Suppressor macrophage treated with lipopolysaccharide for 1 hour (primary cell): ENCODE measurements around the gene DDX39A.
"Not testable (repeated sequence)": the region's sequence is repeated elsewhere in the genome, so short reads cannot be mapped to it uniquely, and the experiment has no call there.

ENCODE experiments used
- DNase-seq, 3 donors: peaks; one replicate each; pipeline ENCODE4 v3.0.0-alpha.2; 2020 to 2022

Gene DDX39A

GRCh38 chr19:14419106-14419813 lies at the start of gene DDX39A:
Gene DDX39A (minus strand): TSS chr19:14419341. CDS start chr19:14413220, 6,121 bp downstream.
- DNase-seq = peak; percentile 98 to 100 (median 99)

GRCh38 chr19:14467816-14468215 lies 48.7 kb upstream of the DDX39A start:
- DNase-seq = no peak

GRCh38 chr19:14467391-14467790 lies 48.2 kb upstream of the DDX39A start:
- DNase-seq = no peak

GRCh38 chr19:14463747-14464146 lies 44.6 kb upstream of the DDX39A start:
- no peak for DNase-seq

- DNase-seq = not testable (repeated sequence)
Observed at GRCh38 chr19:14462401-14462800, 43.3 kb upstream of the DDX39A start.

- DNase-seq = no peak
Observed at GRCh38 chr19:14460935-14461334, 41.8 kb upstream of the DDX39A start.

GRCh38 chr19:14459703-14460102 lies 40.6 kb upstream of the DDX39A start:
- no peak for DNase-seq

GRCh38 chr19:14452303-14452702 lies 33.2 kb upstream of the DDX39A start:
- not testable (repeated sequence) for DNase-seq

- no peak for DNase-seq
Observed at GRCh38 chr19:14450876-14451275, 31.7 kb upstream of the DDX39A start.

- peak; percentile 68 to 83 (median 80) for DNase-seq
Observed at GRCh38 chr19:14450168-14450874, 31.2 kb upstream of the DDX39A start.

GRCh38 chr19:14449321-14449720 lies 30.2 kb upstream of the DDX39A start:
- DNase-seq = no peak

- DNase-seq = no peak
Observed at GRCh38 chr19:14446336-14447036, 27.3 kb upstream of the DDX39A start.

GRCh38 chr19:14443632-14444216 lies 24.6 kb upstream of the DDX39A start:
- no peak for DNase-seq

- no peak for DNase-seq
Observed at GRCh38 chr19:14442891-14443631, 23.9 kb upstream of the DDX39A start.

- DNase-seq = no peak
Observed at GRCh38 chr19:14441041-14441938, 22.1 kb upstream of the DDX39A start.

- DNase-seq = peak; percentile 86 to 92 (median 87)
Observed at GRCh38 chr19:14440049-14440448, 20.9 kb upstream of the DDX39A start.

GRCh38 chr19:14439014-14439413 lies 19.9 kb upstream of the DDX39A start:
- DNase-seq = no peak

GRCh38 chr19:14437578-14438140 lies 18.5 kb upstream of the DDX39A start:
- no peak for DNase-seq

- no peak for DNase-seq
Observed at GRCh38 chr19:14435320-14436050, 16.3 kb upstream of the DDX39A start.
